A549 (cell line): Measurements from ENCODE around the gene OR51L1. TPM values are rescaled to one million over a fixed set of nuclear protein-coding genes. Genes with fewer than 3 reads are reported as not detected.
A peak's percentile ranks its signal among the peaks of the same experiment; 100 is the strongest.

Experiments used
- ATAC-seq, 2 experiments: fragments of 200-7000 bp in 1 of 2; fragments of >200 bp in 1 of 2; cut with Nextera tagmentation in 1 of 2; cut with Tn5 transposase in 1 of 2; 3 replicates each; pipeline versions ENCODE4 v1.8.0 to v1.9.1; 2018 to 2020; ENCODE audit warnings: mild to moderate bottlenecking in 1 of 2, moderate library complexity in 1 of 2
- CTCF ChIA-PET: fragments of 300-600 bp; sonication (Branson Sonifier 250); formaldehyde crosslinking; extraction: SDS; loops from one replicate; lab custom pipeline; 2021; ENCODE audit warnings: antibody characterized with exemption, inconsistent platforms; lab: Yijun Ruan, JAX
- POLR2A ChIA-PET: fragments of 350-600 bp; formaldehyde crosslinking; extraction: SDS; loops from one replicate; lab custom pipeline; 2021; ENCODE audit warnings: antibody characterized with exemption, inconsistent platforms; lab: Yijun Ruan, JAX
- DNase-seq, 2 experiments: peaks; one replicate each; pipeline versions ENCODE4 v3.0.0 to v3.0.0-alpha.2; 2011 to 2016; ENCODE audit warnings: low read depth in 1 of 2, low spot score in 1 of 2
- FAIRE-seq: peaks from 2 replicates; lab custom pipeline; 2011; peaks lifted over from hg19 to GRCh38; lab: Jason Lieb, UNC
- H3K27ac ChIP-seq, 2 experiments: fragments of >200 bp; sonication (Bioruptor Twin); formaldehyde crosslinking; 3 replicates each; pipeline ENCODE4 v1.5.1; 2016 to 2017
- H3K4me1 ChIP-seq: fragments of >200 bp; sonication (Bioruptor Twin); formaldehyde crosslinking; 3 replicates; pipeline ENCODE4 v1.6.1; 2016
- H3K4me2 ChIP-seq: fragments of >200 bp; sonication (Bioruptor Twin); formaldehyde crosslinking; 3 replicates; pipeline ENCODE4 v1.6.1; 2016
- H3K4me3 ChIP-seq: fragments of >200 bp; sonication (Bioruptor Twin); formaldehyde crosslinking; 3 replicates; pipeline ENCODE4 v1.5.1; 2016
- H3K9me3 ChIP-seq: fragments of >200 bp; sonication (Bioruptor Twin); formaldehyde crosslinking; 3 replicates; pipeline ENCODE4 v1.6.1; 2016
- CBX2 ChIP-seq: fragments of 200-600 bp; sonication (generic); IDR thresholded peaks from 2 replicates; pipeline ENCODE4 v1.6.1; 2016; ENCODE audit warnings: low read depth, mild to moderate bottlenecking, borderline replicate concordance
- CEBPB ChIP-seq, 2 experiments: fragments of >200 bp in 1 of 2; sonication (Bioruptor Twin) in 1 of 2; formaldehyde crosslinking in 1 of 2; IDR thresholded peaks; 2 replicates each; pipeline ENCODE4 v1.6.1; 2012 to 2016
- EP300 ChIP-seq, 2 experiments: fragments of >200 bp; sonication (Bioruptor Twin); formaldehyde crosslinking; IDR thresholded peaks; 2 replicates in 1 of 2; 3 replicates in 1 of 2; pipeline ENCODE4 v1.6.1; 2016 to 2017
- ESRRA ChIP-seq: fragments of 150-350 bp; IDR thresholded peaks from 2 replicates; pipeline ENCODE4 v1.6.1; 2014; ENCODE audit warnings: mild to moderate bottlenecking, low read length, borderline replicate concordance
- FOSB ChIP-seq: fragments of 250-450 bp; sonication (Bioruptor Pico); IDR thresholded peaks from 2 replicates; pipeline ENCODE4 v1.5.0; 2020; ENCODE audit warnings: mild to moderate bottlenecking, moderate library complexity
- GATA3 ChIP-seq: IDR thresholded peaks from 2 replicates; pipeline ENCODE4 v1.6.1; 2012; ENCODE audit warnings: borderline replicate concordance
- HDAC2 ChIP-seq: fragments of 200-600 bp; sonication (generic); IDR thresholded peaks from 2 replicates; pipeline ENCODE4 v1.6.1; 2016
- HEYL ChIP-seq: fragments of 250-450 bp; sonication (Bioruptor Pico); IDR thresholded peaks from 2 replicates; pipeline ENCODE4 v1.8.0; 2021; ENCODE audit warnings: mild to moderate bottlenecking, moderate library complexity
- MAZ ChIP-seq: fragments of 150-350 bp; IDR thresholded peaks from 2 replicates; pipeline ENCODE4 v1.6.1; 2014; ENCODE audit warnings: antibody characterized with exemption, low read depth, low read length, borderline replicate concordance
- NR3C1 ChIP-seq: fragments of >200 bp; sonication (Bioruptor Twin); formaldehyde crosslinking; IDR thresholded peaks from 3 replicates; pipeline ENCODE4 v1.6.1; 2017
- PHF8 ChIP-seq: fragments of 200-600 bp; sonication (generic); IDR thresholded peaks from 2 replicates; pipeline ENCODE4 v1.6.1; 2016; ENCODE audit warnings: low read depth, mild to moderate bottlenecking, antibody characterized with exemption, moderate library complexity, borderline replicate concordance
- RAD21 ChIP-seq, 2 experiments: fragments of >200 bp in 1 of 2; sonication (Bioruptor Twin) in 1 of 2; formaldehyde crosslinking in 1 of 2; IDR thresholded peaks in 1 of 2; conservative IDR thresholded peaks in 1 of 2; 2 replicates in 1 of 2; 3 replicates in 1 of 2; pipeline ENCODE4 v1.6.1; 2012 to 2018; ENCODE audit warnings: inconsistent platforms in 1 of 2
- SMC3 ChIP-seq: fragments of >200 bp; sonication (Bioruptor Twin); formaldehyde crosslinking; IDR thresholded peaks from 3 replicates; pipeline ENCODE4 v1.6.1; 2018; ENCODE audit warnings: inconsistent platforms
- SREBF2 ChIP-seq: fragments of 450-650 bp; IDR thresholded peaks from 2 replicates; pipeline ENCODE4 v1.6.1; 2014; ENCODE audit warnings: mild to moderate bottlenecking, moderate library complexity
- ZNF302 ChIP-seq: fragments of 250-450 bp; sonication (Bioruptor Pico); IDR thresholded peaks from 2 replicates; pipeline ENCODE4 v1.9.0; 2021; ENCODE audit warnings: inconsistent platforms, mild to moderate bottlenecking, moderate library complexity
- WGBS: methylation state at CpG from one replicate; pipeline ENCODE4 v1.1.6; 2017; ENCODE audit errors: missing lambda C conversion rate; 5-methylcytosine and 5-hydroxymethylcytosine counted together
- polyA plus RNA-seq, 4 experiments: library from polyadenylated mRNA; depleted of rRNA in 3 of 4; stranded (reverse); fragments of >200 nt; fragmentation: RNase III in 1 of 4; extraction: RNeasy Plus Mini Kit Qiagen cat#74134 plus additional on column Dnase treatment in 1 of 4; gene quantifications; 2 replicates in 3 of 4; 3 replicates in 1 of 4; pipeline ENCODE4 v1.2.3, GENCODE V29; 2011 to 2017
- TF ChIP-seq, protein P1 (sequence below): fragments of 200-600 bp; sonication (generic); IDR thresholded peaks from 2 replicates; pipeline ENCODE4 v1.6.1; 2016; ENCODE audit warnings: antibody characterized with exemption, mild to moderate bottlenecking, moderate library complexity
- TF ChIP-seq, protein P2 (sequence below): fragments of 150-350 bp; IDR thresholded peaks from 2 replicates; pipeline ENCODE4 v1.6.1; 2014; ENCODE audit warnings: low read depth, mild to moderate bottlenecking, low read length
- TF ChIP-seq, protein P3 (sequence below): fragments of >200 bp; sonication (Bioruptor Twin); formaldehyde crosslinking; IDR thresholded peaks from 3 replicates; pipeline ENCODE4 v1.5.1; 2016

The OR51L1 gene
- polyA plus RNA-seq, 2 of the 4 experiments (the other 2 are of a cell fraction), result not detected

DNA sequence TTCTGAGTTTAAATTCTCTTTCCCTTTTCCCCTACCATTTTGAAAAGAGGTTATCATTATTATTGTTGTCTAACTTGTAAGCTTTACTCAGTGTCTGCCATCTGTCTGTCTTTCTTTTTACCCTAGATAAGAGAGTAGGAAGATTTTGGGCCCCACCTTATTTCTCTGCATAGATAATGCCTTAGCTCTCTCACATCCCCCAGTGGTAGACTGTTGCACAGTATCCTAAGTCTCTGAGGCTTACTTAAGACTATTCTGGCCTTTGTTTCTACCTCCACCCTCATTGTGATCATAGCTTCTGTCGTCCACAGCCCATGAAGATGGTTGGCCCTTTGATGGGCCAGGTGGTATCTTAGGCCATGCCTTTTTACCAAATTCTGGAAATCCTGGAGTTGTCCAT lies 3.6 kb upstream of the OR51L1 start:
- ChIA-PET CTCF (interaction anchor here (0.6 to 0.8 kb wide), 3 partner anchors 11 to 363 kb away, joined by 3 read pairs; no protein-coding TSS in a partner anchor), POLR2A (no interaction called here)
- TF ChIP-seq, protein P1, sequence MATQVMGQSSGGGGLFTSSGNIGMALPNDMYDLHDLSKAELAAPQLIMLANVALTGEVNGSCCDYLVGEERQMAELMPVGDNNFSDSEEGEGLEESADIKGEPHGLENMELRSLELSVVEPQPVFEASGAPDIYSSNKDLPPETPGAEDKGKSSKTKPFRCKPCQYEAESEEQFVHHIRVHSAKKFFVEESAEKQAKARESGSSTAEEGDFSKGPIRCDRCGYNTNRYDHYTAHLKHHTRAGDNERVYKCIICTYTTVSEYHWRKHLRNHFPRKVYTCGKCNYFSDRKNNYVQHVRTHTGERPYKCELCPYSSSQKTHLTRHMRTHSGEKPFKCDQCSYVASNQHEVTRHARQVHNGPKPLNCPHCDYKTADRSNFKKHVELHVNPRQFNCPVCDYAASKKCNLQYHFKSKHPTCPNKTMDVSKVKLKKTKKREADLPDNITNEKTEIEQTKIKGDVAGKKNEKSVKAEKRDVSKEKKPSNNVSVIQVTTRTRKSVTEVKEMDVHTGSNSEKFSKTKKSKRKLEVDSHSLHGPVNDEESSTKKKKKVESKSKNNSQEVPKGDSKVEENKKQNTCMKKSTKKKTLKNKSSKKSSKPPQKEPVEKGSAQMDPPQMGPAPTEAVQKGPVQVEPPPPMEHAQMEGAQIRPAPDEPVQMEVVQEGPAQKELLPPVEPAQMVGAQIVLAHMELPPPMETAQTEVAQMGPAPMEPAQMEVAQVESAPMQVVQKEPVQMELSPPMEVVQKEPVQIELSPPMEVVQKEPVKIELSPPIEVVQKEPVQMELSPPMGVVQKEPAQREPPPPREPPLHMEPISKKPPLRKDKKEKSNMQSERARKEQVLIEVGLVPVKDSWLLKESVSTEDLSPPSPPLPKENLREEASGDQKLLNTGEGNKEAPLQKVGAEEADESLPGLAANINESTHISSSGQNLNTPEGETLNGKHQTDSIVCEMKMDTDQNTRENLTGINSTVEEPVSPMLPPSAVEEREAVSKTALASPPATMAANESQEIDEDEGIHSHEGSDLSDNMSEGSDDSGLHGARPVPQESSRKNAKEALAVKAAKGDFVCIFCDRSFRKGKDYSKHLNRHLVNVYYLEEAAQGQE, result no peak
- TF ChIP-seq PHF8 (no peak), EP300 (IDR thresholded peaks at IDR 0.05) (no peak), NR3C1 (no peak), GATA3 (no peak), CEBPB (IDR thresholded peaks at IDR 0.05) (no peak), FOSB (no peak), SREBF2 (no peak), ESRRA (no peak), HDAC2 (no peak), CBX2 (no peak), HEYL (CRISPR knock-in tag) (no peak), ZNF302 (CRISPR knock-in tag) (no peak)
- TF ChIP-seq, protein P2, sequence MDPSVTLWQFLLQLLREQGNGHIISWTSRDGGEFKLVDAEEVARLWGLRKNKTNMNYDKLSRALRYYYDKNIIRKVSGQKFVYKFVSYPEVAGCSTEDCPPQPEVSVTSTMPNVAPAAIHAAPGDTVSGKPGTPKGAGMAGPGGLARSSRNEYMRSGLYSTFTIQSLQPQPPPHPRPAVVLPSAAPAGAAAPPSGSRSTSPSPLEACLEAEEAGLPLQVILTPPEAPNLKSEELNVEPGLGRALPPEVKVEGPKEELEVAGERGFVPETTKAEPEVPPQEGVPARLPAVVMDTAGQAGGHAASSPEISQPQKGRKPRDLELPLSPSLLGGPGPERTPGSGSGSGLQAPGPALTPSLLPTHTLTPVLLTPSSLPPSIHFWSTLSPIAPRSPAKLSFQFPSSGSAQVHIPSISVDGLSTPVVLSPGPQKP, result no peak
- DNase-seq (peak in 1 of 2 experiments; percentile 14), ATAC-seq (peak in 1 of 2 experiments; percentile 64; a peak in 3 of 6 replicates), FAIRE-seq (no peak)
- no peaks in the 10 kb centered on the region for H3K9me3 ChIP-seq
- no peak overlapping the region for H3K27ac ChIP-seq
- H3K4me2 ChIP-seq, result no peak overlapping the region
- H3K4me3 ChIP-seq, result no peak overlapping the region
- no peaks in the 10 kb centered on the region for H3K4me1 ChIP-seq
- WGBS, result 0% methylated on average over 1 of the region's 1 CpG

DNA sequence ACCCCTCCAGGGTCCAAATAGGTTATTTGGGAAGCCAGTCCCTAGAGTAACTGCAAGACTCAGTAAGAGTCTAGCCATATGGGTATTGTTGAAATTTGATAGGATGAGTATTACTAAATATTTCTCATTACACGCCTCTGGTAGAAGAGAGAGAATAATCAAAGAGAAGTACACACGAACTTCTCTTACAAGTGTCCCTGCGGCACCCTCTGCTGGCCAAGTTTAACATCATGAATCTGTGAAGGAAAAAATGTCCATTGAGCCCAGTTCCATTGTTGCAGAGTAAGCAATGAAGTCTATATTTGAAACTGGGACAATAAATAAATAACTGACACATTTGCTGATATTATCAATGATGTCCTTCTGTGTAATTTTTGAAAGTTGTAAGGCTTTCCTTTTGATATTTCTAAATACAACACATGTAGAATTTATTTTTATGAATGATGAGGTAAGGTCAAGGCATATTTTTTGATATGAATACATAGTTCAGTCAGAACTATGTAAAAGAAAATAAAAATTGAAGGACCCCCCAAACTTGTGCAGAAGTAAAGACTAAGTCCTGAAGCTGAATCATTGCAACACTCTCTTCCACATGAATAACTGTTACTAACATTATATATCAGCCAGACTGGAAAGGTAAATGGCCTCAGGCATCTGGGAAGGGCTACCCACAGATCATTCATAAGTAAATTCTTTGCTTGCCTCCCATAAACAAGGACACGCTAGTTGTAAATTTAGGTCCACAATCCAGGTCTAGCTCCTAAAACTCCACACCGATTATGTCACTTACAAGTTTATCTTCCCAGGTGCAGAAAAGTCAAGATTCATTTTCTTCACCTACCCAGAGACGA lies 10.0 kb downstream of the OR51L1 start:
- CTCF ChIA-PET, result interaction anchor here (0.6 to 2.9 kb wide), 6 partner anchors 16 to 822 kb away, joined by 3 to 23 read pairs (median 4); partner anchors contain the start of gene OR51D1
- WGBS, result 9% methylated on average over 6 of the region's 6 CpGs
- Histone ChIP-seq H3K4me3 (no peak overlapping the region), H3K4me1 (no peaks in the 10 kb centered on the region), H3K9me3 (no peaks in the 10 kb centered on the region), H3K27ac (no peak overlapping the region), H3K4me2 (no peak overlapping the region)
- POLR2A ChIA-PET, result no interaction called here
- ATAC-seq (peak; percentile 43 to 67; a peak in 4 of 6 replicates), DNase-seq (peak; percentile 5 to 62), FAIRE-seq (no peak)
- TF ChIP-seq SMC3, result peak; percentile 42
- no peak for TF ChIP-seq MAZ
- no peak for TF ChIP-seq ZNF302 (CRISPR knock-in tag)
- TF ChIP-seq, protein P3, sequence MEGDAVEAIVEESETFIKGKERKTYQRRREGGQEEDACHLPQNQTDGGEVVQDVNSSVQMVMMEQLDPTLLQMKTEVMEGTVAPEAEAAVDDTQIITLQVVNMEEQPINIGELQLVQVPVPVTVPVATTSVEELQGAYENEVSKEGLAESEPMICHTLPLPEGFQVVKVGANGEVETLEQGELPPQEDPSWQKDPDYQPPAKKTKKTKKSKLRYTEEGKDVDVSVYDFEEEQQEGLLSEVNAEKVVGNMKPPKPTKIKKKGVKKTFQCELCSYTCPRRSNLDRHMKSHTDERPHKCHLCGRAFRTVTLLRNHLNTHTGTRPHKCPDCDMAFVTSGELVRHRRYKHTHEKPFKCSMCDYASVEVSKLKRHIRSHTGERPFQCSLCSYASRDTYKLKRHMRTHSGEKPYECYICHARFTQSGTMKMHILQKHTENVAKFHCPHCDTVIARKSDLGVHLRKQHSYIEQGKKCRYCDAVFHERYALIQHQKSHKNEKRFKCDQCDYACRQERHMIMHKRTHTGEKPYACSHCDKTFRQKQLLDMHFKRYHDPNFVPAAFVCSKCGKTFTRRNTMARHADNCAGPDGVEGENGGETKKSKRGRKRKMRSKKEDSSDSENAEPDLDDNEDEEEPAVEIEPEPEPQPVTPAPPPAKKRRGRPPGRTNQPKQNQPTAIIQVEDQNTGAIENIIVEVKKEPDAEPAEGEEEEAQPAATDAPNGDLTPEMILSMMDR, result peak; percentile 51
- TF ChIP-seq RAD21 (conservative IDR thresholded peaks at IDR 0.05 in 1 of 2, IDR thresholded peaks at IDR 0.05 in 1 of 2), result peak; percentile 56 to 61
